Testis (tissue), 2 donors: ENCODE results near the gene LARGE1.

Experiments
- POLR2A ChIP-seq: fragments of 450-650 bp; IDR thresholded peaks from one replicate; pipeline ENCODE4 v1.6.1; 2017; ENCODE audit warnings: antibody characterized with exemption, mild to moderate bottlenecking, moderate library complexity
- TF ChIP-seq, protein P1 (sequence below), 3 experiments: fragments of 450-650 bp in 2 of 3; fragments of 200-600 bp in 1 of 3; sonication (generic) in 1 of 3; IDR thresholded peaks; one replicate each; pipeline ENCODE4 v1.5.1; 2016 to 2019; ENCODE audit warnings: antibody characterized with exemption in 3 of 3, mild to moderate bottlenecking in 2 of 3, moderate library complexity in 1 of 3

DNA sequence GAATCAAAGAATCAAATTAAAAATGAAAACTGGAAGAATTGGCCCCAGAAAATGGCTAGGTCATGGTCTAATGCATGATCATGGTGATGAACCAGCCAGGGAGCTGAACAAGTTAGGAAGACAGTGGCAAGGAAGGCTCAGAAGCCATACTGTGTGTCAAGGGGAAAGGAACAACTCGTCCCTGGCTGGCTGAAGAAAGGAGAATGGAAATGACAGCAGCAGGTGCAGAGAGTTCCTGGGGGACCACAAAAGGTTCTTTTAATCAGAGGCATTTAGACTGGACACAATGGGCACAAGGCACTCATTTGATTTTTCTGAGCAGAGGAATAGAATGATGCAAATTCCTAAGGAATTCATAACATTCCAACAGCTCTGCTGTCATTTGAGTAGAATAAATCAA lies 209.9 kb downstream of the LARGE1 start:
- no peak for TF ChIP-seq POLR2A
- TF ChIP-seq, protein P1, sequence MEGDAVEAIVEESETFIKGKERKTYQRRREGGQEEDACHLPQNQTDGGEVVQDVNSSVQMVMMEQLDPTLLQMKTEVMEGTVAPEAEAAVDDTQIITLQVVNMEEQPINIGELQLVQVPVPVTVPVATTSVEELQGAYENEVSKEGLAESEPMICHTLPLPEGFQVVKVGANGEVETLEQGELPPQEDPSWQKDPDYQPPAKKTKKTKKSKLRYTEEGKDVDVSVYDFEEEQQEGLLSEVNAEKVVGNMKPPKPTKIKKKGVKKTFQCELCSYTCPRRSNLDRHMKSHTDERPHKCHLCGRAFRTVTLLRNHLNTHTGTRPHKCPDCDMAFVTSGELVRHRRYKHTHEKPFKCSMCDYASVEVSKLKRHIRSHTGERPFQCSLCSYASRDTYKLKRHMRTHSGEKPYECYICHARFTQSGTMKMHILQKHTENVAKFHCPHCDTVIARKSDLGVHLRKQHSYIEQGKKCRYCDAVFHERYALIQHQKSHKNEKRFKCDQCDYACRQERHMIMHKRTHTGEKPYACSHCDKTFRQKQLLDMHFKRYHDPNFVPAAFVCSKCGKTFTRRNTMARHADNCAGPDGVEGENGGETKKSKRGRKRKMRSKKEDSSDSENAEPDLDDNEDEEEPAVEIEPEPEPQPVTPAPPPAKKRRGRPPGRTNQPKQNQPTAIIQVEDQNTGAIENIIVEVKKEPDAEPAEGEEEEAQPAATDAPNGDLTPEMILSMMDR (IDR thresholded peaks at IDR 0.05) = no peak
